ENCODE data around the gene BMPER. TPM values are rescaled to one million over a fixed set of nuclear protein-coding genes. Genes with fewer than 3 reads are reported as not detected.

BMPER gene
- total RNA-seq, 1 donor from 2014 or later, result 0.26 TPM

- FAIRE-seq (no peak), DNase-seq (ENCODE audit: low read depth) (no peak)
- H3K27me3 ChIP-seq (ENCODE audit: control insufficient read depth, insufficient read depth, low read length), result no peaks in the 10 kb centered on the region
Measured at GRCh38 chr7:34057136-34057535, 151.8 kb downstream of the BMPER start.

GRCh38 chr7:34057956-34058355, 152.6 kb downstream of the BMPER start:
- DNase-seq (ENCODE audit: low read depth) (no peak), FAIRE-seq (no peak)
- TF ChIP-seq CTCF (IDR thresholded peaks at IDR 0.05; ENCODE audit: insufficient read depth, low read length, severe bottlenecking), result no peak
- no peaks in the 10 kb centered on the region for H3K27me3 ChIP-seq (ENCODE audit: control insufficient read depth, insufficient read depth, low read length)
- H3K36me3 ChIP-seq (ENCODE audit: control insufficient read depth, insufficient read depth, low read length), result no peaks in the 10 kb centered on the region
- no peak overlapping the region for H3K4me3 ChIP-seq (ENCODE audit: low read depth, low read length)

More at GRCh38 chr7:34057136-34057535, 151.8 kb downstream of the BMPER start:
- Histone ChIP-seq H3K4me3 (ENCODE audit: low read depth, low read length) (no peak overlapping the region), H3K36me3 (ENCODE audit: control insufficient read depth, insufficient read depth, low read length) (no peaks in the 10 kb centered on the region)
- no peak for TF ChIP-seq CTCF (IDR thresholded peaks at IDR 0.05; ENCODE audit: insufficient read depth, low read length, severe bottlenecking)

GRCh38 chr7:34058801-34059135, 153.4 kb downstream of the BMPER start:
- TF ChIP-seq CTCF (IDR thresholded peaks at IDR 0.05; ENCODE audit: insufficient read depth, low read length, severe bottlenecking), result no peak
- Histone ChIP-seq H3K36me3 (ENCODE audit: control insufficient read depth, insufficient read depth, low read length) (no peaks in the 10 kb centered on the region), H3K4me3 (ENCODE audit: low read depth, low read length) (no peak overlapping the region), H3K27me3 (ENCODE audit: control insufficient read depth, insufficient read depth, low read length) (no peaks in the 10 kb centered on the region)
- FAIRE-seq, result no peak
- no peak for DNase-seq (ENCODE audit: low read depth)

GRCh38 chr7:34059136-34059828, 153.9 kb downstream of the BMPER start:
- Histone ChIP-seq H3K36me3 (ENCODE audit: control insufficient read depth, insufficient read depth, low read length) (no peaks in the 10 kb centered on the region), H3K27me3 (ENCODE audit: control insufficient read depth, insufficient read depth, low read length) (no peaks in the 10 kb centered on the region), H3K4me3 (ENCODE audit: low read depth, low read length) (no peak overlapping the region)
- FAIRE-seq (no peak), DNase-seq (ENCODE audit: low read depth) (no peak)
- no peak for TF ChIP-seq CTCF (IDR thresholded peaks at IDR 0.05; ENCODE audit: insufficient read depth, low read length, severe bottlenecking)

- H3K27me3 ChIP-seq (ENCODE audit: control insufficient read depth, insufficient read depth, low read length), result no peaks in the 10 kb centered on the region
- no peak overlapping the region for H3K4me3 ChIP-seq (ENCODE audit: low read depth, low read length)
- no peaks in the 10 kb centered on the region for H3K36me3 ChIP-seq (ENCODE audit: control insufficient read depth, insufficient read depth, low read length)
- no peak for TF ChIP-seq CTCF (IDR thresholded peaks at IDR 0.05; ENCODE audit: insufficient read depth, low read length, severe bottlenecking)
- DNase-seq (ENCODE audit: low read depth), result peak; percentile 73
- no peak for FAIRE-seq
Measured at GRCh38 chr7:34060196-34060947, 155.0 kb downstream of the BMPER start.

Measured in bronchial epithelial cell (primary cell).